Measurements from ENCODE around the gene OOSP3.
"Not testable (repeated sequence)": the region's sequence is repeated elsewhere in the genome, so short reads cannot be mapped to it uniquely, and the experiment has no call there.

Gene OOSP3

GRCh38 chr11:59903569-59903968, 25.0 kb downstream of the OOSP3 start:
- DNase-seq; POLR2A ChIA-PET; H3K4me3 ChIP-seq (ENCODE audit: control insufficient read depth in 1 of 7, extremely low read depth in 1 of 7, insufficient read depth in 4 of 7, low read depth in 2 of 7, low read length in 6 of 7); CTCF ChIA-PET; H3K27me3 ChIP-seq (replicated peaks in 2 of 5; ENCODE audit: control insufficient read depth in 4 of 5, insufficient read depth in 5 of 5, low read length in 4 of 5); H3K27ac ChIP-seq (ENCODE audit: insufficient read depth in 1 of 2, low read depth in 1 of 2, low read length in 2 of 2, poor library complexity in 1 of 2, severe bottlenecking in 2 of 2); H3K9me3 ChIP-seq (ENCODE audit: control extremely low read depth in 1 of 5, control insufficient read depth in 4 of 5, insufficient read depth in 2 of 5, low read depth in 1 of 5, low read length in 4 of 5); H3K4me1 ChIP-seq (ENCODE audit: control extremely low read depth in 1 of 4, control insufficient read depth in 4 of 4, insufficient read depth in 4 of 4, low read length in 3 of 4); H3K36me3 ChIP-seq (ENCODE audit: control insufficient read depth in 4 of 4, insufficient read depth in 4 of 4, low read length in 3 of 4): not testable (repeated sequence)
- no CpG with 5 or more reads among the region's 2 CpGs for WGBS (ENCODE audit: insufficient coverage)

GRCh38 chr11:59918480-59918879, 39.9 kb downstream of the OOSP3 start:
- H3K27ac ChIP-seq (ENCODE audit: insufficient read depth in 1 of 2, low read depth in 1 of 2, low read length in 2 of 2, poor library complexity in 1 of 2, severe bottlenecking in 2 of 2), result no peak overlapping the region
- no peaks in the 10 kb centered on the region for H3K36me3 ChIP-seq (ENCODE audit: control insufficient read depth in 4 of 4, insufficient read depth in 4 of 4, low read length in 3 of 4)
- DNase-seq, result no peak
- H3K27me3 ChIP-seq (replicated peaks in 2 of 5; ENCODE audit: control insufficient read depth in 4 of 5, insufficient read depth in 5 of 5, low read length in 4 of 5), result no peaks in the 10 kb centered on the region
- CTCF ChIA-PET, result interaction anchor here (0.7 to 1.8 kb wide), 5 partner anchors 10 to 333 kb away, joined by 3 to 10 read pairs (median 3); no protein-coding TSS in a partner anchor
- peaks cover 6 to 32% (median 18%) of the 10 kb centered on the region in 5 experiments for H3K9me3 ChIP-seq (ENCODE audit: control extremely low read depth in 1 of 5, control insufficient read depth in 4 of 5, insufficient read depth in 2 of 5, low read depth in 1 of 5, low read length in 4 of 5)
- POLR2A ChIA-PET, result no interaction called here
- WGBS (ENCODE audit: insufficient coverage), result 100% methylated on average over 1 of the region's 2 CpGs
- no peaks in the 10 kb centered on the region for H3K4me1 ChIP-seq (ENCODE audit: control extremely low read depth in 1 of 4, control insufficient read depth in 4 of 4, insufficient read depth in 4 of 4, low read length in 3 of 4)
- H3K4me3 ChIP-seq (ENCODE audit: control insufficient read depth in 1 of 7, extremely low read depth in 1 of 7, insufficient read depth in 4 of 7, low read depth in 2 of 7, low read length in 6 of 7), result no peak overlapping the region

- POLR2A ChIA-PET, result no interaction called here
These were observed 40.5 kb downstream of the OOSP3 start for GRCh38 chr11:59918987-59919589.

GRCh38 chr11:59923813-59924212, 45.2 kb downstream of the OOSP3 start:
- H3K27me3 ChIP-seq (replicated peaks in 2 of 5; ENCODE audit: control insufficient read depth in 4 of 5, insufficient read depth in 5 of 5, low read length in 4 of 5), result no peaks in the 10 kb centered on the region
- peaks cover 8 to 42% (median 23%) of the 10 kb centered on the region in 5 experiments for H3K9me3 ChIP-seq (ENCODE audit: control extremely low read depth in 1 of 5, control insufficient read depth in 4 of 5, insufficient read depth in 2 of 5, low read depth in 1 of 5, low read length in 4 of 5)
- ChIA-PET CTCF (no interaction called here), POLR2A (no interaction called here)
- WGBS (ENCODE audit: insufficient coverage), result 100% methylated on average over 4 of the region's 6 CpGs
- no peak overlapping the region for H3K27ac ChIP-seq (ENCODE audit: insufficient read depth in 1 of 2, low read depth in 1 of 2, low read length in 2 of 2, poor library complexity in 1 of 2, severe bottlenecking in 2 of 2)
- no peaks in the 10 kb centered on the region for H3K4me1 ChIP-seq (ENCODE audit: control extremely low read depth in 1 of 4, control insufficient read depth in 4 of 4, insufficient read depth in 4 of 4, low read length in 3 of 4)
- peak overlapping the region in 1 of 7 experiments; percentile 0 for H3K4me3 ChIP-seq (ENCODE audit: control insufficient read depth in 1 of 7, extremely low read depth in 1 of 7, insufficient read depth in 4 of 7, low read depth in 2 of 7, low read length in 6 of 7)
- peak; percentile 16 to 43 (median 42) for DNase-seq
- H3K36me3 ChIP-seq (ENCODE audit: control insufficient read depth in 4 of 4, insufficient read depth in 4 of 4, low read length in 3 of 4), result no peaks in the 10 kb centered on the region

More at GRCh38 chr11:59918987-59919589, 40.5 kb downstream of the OOSP3 start:
- Histone ChIP-seq H3K9me3 (ENCODE audit: control extremely low read depth in 1 of 5, control insufficient read depth in 4 of 5, insufficient read depth in 2 of 5, low read depth in 1 of 5, low read length in 4 of 5) (peaks cover 6 to 38% (median 24%) of the 10 kb centered on the region in 5 experiments), H3K36me3 (ENCODE audit: control insufficient read depth in 4 of 4, insufficient read depth in 4 of 4, low read length in 3 of 4) (no peaks in the 10 kb centered on the region), H3K27ac (ENCODE audit: insufficient read depth in 1 of 2, low read depth in 1 of 2, low read length in 2 of 2, poor library complexity in 1 of 2, severe bottlenecking in 2 of 2) (no peak overlapping the region), H3K27me3 (replicated peaks in 2 of 5; ENCODE audit: control insufficient read depth in 4 of 5, insufficient read depth in 5 of 5, low read length in 4 of 5) (no peaks in the 10 kb centered on the region), H3K4me1 (ENCODE audit: control extremely low read depth in 1 of 4, control insufficient read depth in 4 of 4, insufficient read depth in 4 of 4, low read length in 3 of 4) (no peaks in the 10 kb centered on the region), H3K4me3 (ENCODE audit: control insufficient read depth in 1 of 7, extremely low read depth in 1 of 7, insufficient read depth in 4 of 7, low read depth in 2 of 7, low read length in 6 of 7) (no peak overlapping the region)
- peak; percentile 24 to 59 (median 59) for DNase-seq
- 80% methylated on average over 1 of the region's 3 CpGs for WGBS (ENCODE audit: insufficient coverage)
- CTCF ChIA-PET, result interaction anchor here (0.6 to 1.8 kb wide), 7 partner anchors 10 to 332 kb away, joined by 3 to 10 read pairs (median 3); no protein-coding TSS in a partner anchor

GRCh38 chr11:59931688-59932087, 53.1 kb downstream of the OOSP3 start:
- CTCF ChIA-PET, result no interaction called here
- DNase-seq, result no peak
- Histone ChIP-seq H3K4me1 (ENCODE audit: control extremely low read depth in 1 of 4, control insufficient read depth in 4 of 4, insufficient read depth in 4 of 4, low read length in 3 of 4) (no peaks in the 10 kb centered on the region), H3K27ac (ENCODE audit: insufficient read depth in 1 of 2, low read depth in 1 of 2, low read length in 2 of 2, poor library complexity in 1 of 2, severe bottlenecking in 2 of 2) (no peak overlapping the region), H3K36me3 (ENCODE audit: control insufficient read depth in 4 of 4, insufficient read depth in 4 of 4, low read length in 3 of 4) (no peaks in the 10 kb centered on the region), H3K27me3 (replicated peaks in 2 of 5; ENCODE audit: control insufficient read depth in 4 of 5, insufficient read depth in 5 of 5, low read length in 4 of 5) (no peaks in the 10 kb centered on the region), H3K9me3 (ENCODE audit: control extremely low read depth in 1 of 5, control insufficient read depth in 4 of 5, insufficient read depth in 2 of 5, low read depth in 1 of 5, low read length in 4 of 5) (peaks cover 5 to 30% (median 8%) of the 10 kb centered on the region in 5 experiments), H3K4me3 (ENCODE audit: control insufficient read depth in 1 of 7, extremely low read depth in 1 of 7, insufficient read depth in 4 of 7, low read depth in 2 of 7, low read length in 6 of 7) (no peak overlapping the region)
- 100% methylated on average over 1 of the region's 1 CpG for WGBS (ENCODE audit: insufficient coverage)
- POLR2A ChIA-PET, result no interaction called here

- peaks cover 0 to 2% (median 0%) of the 10 kb centered on the region in 4 experiments for H3K4me1 ChIP-seq (ENCODE audit: control extremely low read depth in 1 of 4, control insufficient read depth in 4 of 4, insufficient read depth in 4 of 4, low read length in 3 of 4)
- no peaks in the 10 kb centered on the region for H3K36me3 ChIP-seq (ENCODE audit: control insufficient read depth in 4 of 4, insufficient read depth in 4 of 4, low read length in 3 of 4)
- POLR2A ChIA-PET, result no interaction called here
- 42% methylated on average over 2 of the region's 2 CpGs for whole genome bisulfite sequencing (ENCODE audit: insufficient coverage)
- CTCF ChIA-PET, result no interaction called here
- H3K4me3 ChIP-seq (ENCODE audit: control insufficient read depth in 1 of 7, extremely low read depth in 1 of 7, insufficient read depth in 4 of 7, low read depth in 2 of 7, low read length in 6 of 7), result no peak within 1 kb of the TSS
- H3K9me3 ChIP-seq (ENCODE audit: control extremely low read depth in 1 of 5, control insufficient read depth in 4 of 5, insufficient read depth in 2 of 5, low read depth in 1 of 5, low read length in 4 of 5), result no peaks in the 10 kb centered on the region
- H3K27ac ChIP-seq (ENCODE audit: insufficient read depth in 1 of 2, low read depth in 1 of 2, low read length in 2 of 2, poor library complexity in 1 of 2, severe bottlenecking in 2 of 2), result no peak within 1 kb of the TSS
- no peaks in the 10 kb centered on the region for H3K27me3 ChIP-seq (replicated peaks in 2 of 5; ENCODE audit: control insufficient read depth in 4 of 5, insufficient read depth in 5 of 5, low read length in 4 of 5)
- DNase-seq, result peak in 1 of 3 donors; percentile 13
These were observed 59.5 kb downstream of the OOSP3 start, which contains the start of gene OOSP1 for GRCh38 chr11:59938132-59938531. OOSP1 (plus strand) TSS chr11:59938432; CDS start chr11:59938455, 23 bp downstream.

DNA sequence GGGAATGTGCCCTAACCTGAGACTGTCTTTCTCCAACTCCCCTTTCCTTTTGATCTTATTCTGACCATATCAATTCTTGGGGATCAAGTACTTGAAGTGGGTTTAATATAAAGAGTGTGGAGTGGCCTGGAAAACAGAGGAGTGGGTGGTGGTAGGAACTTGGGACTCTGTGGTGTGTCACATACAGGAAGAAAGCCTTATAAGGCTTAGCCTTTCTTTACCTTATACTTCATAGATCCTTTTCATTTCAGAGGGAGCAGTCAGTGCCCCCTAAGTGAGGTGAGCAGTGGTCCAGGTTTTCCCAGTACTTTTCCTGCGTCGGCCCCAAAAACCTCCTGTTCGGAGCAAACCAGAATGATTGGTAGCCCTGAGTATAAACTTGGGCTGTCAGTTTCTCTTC, 60.1 kb downstream of the OOSP3 start:
- Histone ChIP-seq H3K36me3 (ENCODE audit: control insufficient read depth in 4 of 4, insufficient read depth in 4 of 4, low read length in 3 of 4) (no peaks in the 10 kb centered on the region), H3K27ac (ENCODE audit: insufficient read depth in 1 of 2, low read depth in 1 of 2, low read length in 2 of 2, poor library complexity in 1 of 2, severe bottlenecking in 2 of 2) (no peak overlapping the region), H3K9me3 (ENCODE audit: control extremely low read depth in 1 of 5, control insufficient read depth in 4 of 5, insufficient read depth in 2 of 5, low read depth in 1 of 5, low read length in 4 of 5) (no peaks in the 10 kb centered on the region), H3K4me3 (ENCODE audit: control insufficient read depth in 1 of 7, extremely low read depth in 1 of 7, insufficient read depth in 4 of 7, low read depth in 2 of 7, low read length in 6 of 7) (no peak overlapping the region), H3K4me1 (ENCODE audit: control extremely low read depth in 1 of 4, control insufficient read depth in 4 of 4, insufficient read depth in 4 of 4, low read length in 3 of 4) (peaks cover 0 to 2% (median 0%) of the 10 kb centered on the region in 4 experiments), H3K27me3 (replicated peaks in 2 of 5; ENCODE audit: control insufficient read depth in 4 of 5, insufficient read depth in 5 of 5, low read length in 4 of 5) (no peaks in the 10 kb centered on the region)
- ChIA-PET POLR2A (no interaction called here), CTCF (no interaction called here)
- no peak for DNase-seq
- WGBS (ENCODE audit: insufficient coverage), result 97% methylated on average over 3 of the region's 3 CpGs

Measured in common myeloid progenitor, CD34-positive (primary cell).